ENCODE data around the gene GNPTG.

DNA sequence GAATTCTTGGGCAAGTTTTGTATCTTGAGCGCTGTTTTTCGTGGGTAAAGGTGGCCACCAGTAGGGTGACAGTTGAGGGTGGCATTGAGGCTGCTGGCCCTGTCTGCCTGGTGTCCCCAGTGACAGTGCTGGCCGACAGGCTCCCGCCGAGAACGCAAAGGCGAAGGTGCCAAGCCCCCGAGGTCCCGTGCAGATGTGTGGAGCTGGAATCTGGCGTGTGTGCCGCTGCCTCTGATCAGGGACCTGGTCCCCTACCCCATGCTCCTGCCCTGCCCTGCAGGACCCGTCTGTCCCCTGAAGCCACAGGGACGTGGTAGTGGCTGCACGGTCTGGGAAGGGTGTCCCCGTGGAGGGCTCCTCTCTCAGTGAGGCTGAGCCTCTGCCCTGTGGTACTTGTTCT, 38.8 kb upstream of the GNPTG start:
- TF ChIP-seq, protein P1, sequence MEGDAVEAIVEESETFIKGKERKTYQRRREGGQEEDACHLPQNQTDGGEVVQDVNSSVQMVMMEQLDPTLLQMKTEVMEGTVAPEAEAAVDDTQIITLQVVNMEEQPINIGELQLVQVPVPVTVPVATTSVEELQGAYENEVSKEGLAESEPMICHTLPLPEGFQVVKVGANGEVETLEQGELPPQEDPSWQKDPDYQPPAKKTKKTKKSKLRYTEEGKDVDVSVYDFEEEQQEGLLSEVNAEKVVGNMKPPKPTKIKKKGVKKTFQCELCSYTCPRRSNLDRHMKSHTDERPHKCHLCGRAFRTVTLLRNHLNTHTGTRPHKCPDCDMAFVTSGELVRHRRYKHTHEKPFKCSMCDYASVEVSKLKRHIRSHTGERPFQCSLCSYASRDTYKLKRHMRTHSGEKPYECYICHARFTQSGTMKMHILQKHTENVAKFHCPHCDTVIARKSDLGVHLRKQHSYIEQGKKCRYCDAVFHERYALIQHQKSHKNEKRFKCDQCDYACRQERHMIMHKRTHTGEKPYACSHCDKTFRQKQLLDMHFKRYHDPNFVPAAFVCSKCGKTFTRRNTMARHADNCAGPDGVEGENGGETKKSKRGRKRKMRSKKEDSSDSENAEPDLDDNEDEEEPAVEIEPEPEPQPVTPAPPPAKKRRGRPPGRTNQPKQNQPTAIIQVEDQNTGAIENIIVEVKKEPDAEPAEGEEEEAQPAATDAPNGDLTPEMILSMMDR (IDR thresholded peaks at IDR 0.05), result no peak
- TF ChIP-seq POLR2AphosphoS5 (IDR thresholded peaks at IDR 0.05) (no peak), POLR2A (IDR thresholded peaks at IDR 0.05) (no peak), EP300 (IDR thresholded peaks at IDR 0.05) (no peak)
